ENCODE measurements around the gene ETAA1. TPM values are rescaled to one million over a fixed set of nuclear protein-coding genes. Genes with fewer than 3 reads are reported as not detected.

The ETAA1 gene
- total RNA-seq, 1 experiment from 2014 or later = 18.8 TPM

- Histone ChIP-seq H4K20me1 (ENCODE audit: control insufficient read depth, insufficient read depth, insufficient read length) (no peaks in the 10 kb centered on the region), H3K4me2 (ENCODE audit: insufficient read depth, insufficient read length, low read length) (no peak overlapping the region), H3K14ac (ENCODE audit: insufficient read depth, low read length) (no peak overlapping the region), H3K79me1 (ENCODE audit: insufficient read depth, low read depth, low read length, poor library complexity, severe bottlenecking) (no peaks in the 10 kb centered on the region), H3K27ac (ENCODE audit: insufficient read length, low read depth, low read length) (no peak overlapping the region), H2BK20ac (ENCODE audit: low read depth, low read length, poor library complexity, severe bottlenecking) (no peak overlapping the region), H2BK5ac (ENCODE audit: insufficient read length, low read length) (no peak overlapping the region), H2BK15ac (ENCODE audit: low read depth, low read length) (no peak overlapping the region), H3K9me3 (ENCODE audit: control insufficient read depth, low read depth, low read length) (no peaks in the 10 kb centered on the region), H2BK12ac (ENCODE audit: insufficient read length, low read depth, low read length) (no peak overlapping the region), H2AFZ (ENCODE audit: low read length) (no peak overlapping the region), H3K9ac (ENCODE audit: extremely low read depth, insufficient read length, low read length) (no peak overlapping the region), H3K56ac (ENCODE audit: insufficient read length, low read depth, low read length) (no peak overlapping the region), H3K79me2 (ENCODE audit: insufficient read depth, low read length) (no peaks in the 10 kb centered on the region), H3T11ph (ENCODE audit: low read length) (no peak overlapping the region), H4K8ac (replicated peaks; ENCODE audit: insufficient read length, low read depth, low read length) (no peak overlapping the region), H3K4ac (ENCODE audit: low read depth, low read length) (no peak overlapping the region), H3K27me3 (ENCODE audit: insufficient read depth, low read length) (no peaks in the 10 kb centered on the region), H2BK120ac (ENCODE audit: low read depth, low read length, poor library complexity, severe bottlenecking) (no peak overlapping the region), H2AK5ac (ENCODE audit: insufficient read length, low read length) (no peak overlapping the region), H4K91ac (ENCODE audit: insufficient read length, low read depth, low read length) (no peak overlapping the region), H3K18ac (ENCODE audit: insufficient read length, low read depth, low read length) (no peak overlapping the region), H4K5ac (ENCODE audit: insufficient read length, low read depth, low read length) (no peak overlapping the region), H3K23ac (ENCODE audit: insufficient read length, low read depth, low read length) (no peak overlapping the region), H3K4me1 (ENCODE audit: insufficient read depth, low read length) (no peaks in the 10 kb centered on the region), H3K23me2 (ENCODE audit: insufficient read length, low read depth, low read length, poor library complexity, severe bottlenecking) (no peaks in the 10 kb centered on the region)
- H3K4me1 Mint-ChIP-seq = peaks cover 10 to 13% of the 10 kb centered on the region in 2 experiments
- H3K27ac Mint-ChIP-seq = 0 out of 7 replicates have a peak overlapping the region, but pooled peaks of 1 of the 3 experiments have one; percentile 13
- no peaks in the 10 kb centered on the region for H3K27me3 Mint-ChIP-seq (ENCODE audit: low read depth)
- no peak for DNase-seq
- H3K4me3 Mint-ChIP-seq = no peak overlapping the region
- H3K36me3 Mint-ChIP-seq (ENCODE audit: insufficient read depth in 1 of 3, low read depth in 3 of 3) = no peaks in the 10 kb centered on the region
- no peak for TF ChIP-seq CTCF (conservative IDR thresholded peaks at IDR 0.05)
- no peaks in the 10 kb centered on the region for H3K9me3 Mint-ChIP-seq
- WGBS (ENCODE audit: extremely low coverage, insufficient read length, low lambda C conversion rate) = no CpG with 5 or more reads among the region's 4 CpGs
Observed at GRCh38 chr2:67455219-67456142, 58.3 kb downstream of the ETAA1 start.
